Peyer's patch (tissue), 4 donors: ENCODE measurements around the gene CLINT1.

Source experiments
- POLR2A ChIP-seq, 2 donors: fragments of 450-650 bp; IDR thresholded peaks; one replicate each; pipeline ENCODE4 v1.5.1; 2017; ENCODE audit warnings: antibody characterized with exemption in 2 of 2, mild to moderate bottlenecking in 2 of 2, moderate library complexity in 2 of 2
- TF ChIP-seq, protein P1 (sequence below), 6 experiments: fragments of 450-650 bp in 4 of 6; fragments of 200-600 bp in 2 of 6; sonication (generic) in 1 of 6; IDR thresholded peaks; one replicate each; pipeline ENCODE4 v1.5.1; 2017 to 2019; ENCODE audit warnings: antibody characterized with exemption in 6 of 6, mild to moderate bottlenecking in 3 of 6, moderate library complexity in 1 of 6

DNA sequence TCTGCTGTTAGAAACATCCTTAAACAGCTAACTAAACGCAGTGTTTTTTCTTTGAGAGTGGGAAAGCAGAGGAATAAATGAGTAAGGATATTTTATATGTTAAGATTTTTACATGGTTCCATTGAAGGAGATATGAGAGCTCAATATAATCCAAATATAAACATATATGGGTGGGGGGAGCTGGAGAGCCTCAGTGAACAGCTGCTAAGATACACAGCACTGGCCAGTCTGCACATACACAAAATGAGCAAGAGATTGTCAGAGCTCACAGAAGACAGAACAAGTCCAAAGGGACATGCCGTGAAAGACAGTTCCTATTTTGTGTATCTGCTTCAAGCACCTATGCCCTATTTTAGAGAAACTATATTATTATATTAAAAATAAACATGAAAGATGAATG lies 46.9 kb downstream of the CLINT1 start:
- TF ChIP-seq, protein P1, sequence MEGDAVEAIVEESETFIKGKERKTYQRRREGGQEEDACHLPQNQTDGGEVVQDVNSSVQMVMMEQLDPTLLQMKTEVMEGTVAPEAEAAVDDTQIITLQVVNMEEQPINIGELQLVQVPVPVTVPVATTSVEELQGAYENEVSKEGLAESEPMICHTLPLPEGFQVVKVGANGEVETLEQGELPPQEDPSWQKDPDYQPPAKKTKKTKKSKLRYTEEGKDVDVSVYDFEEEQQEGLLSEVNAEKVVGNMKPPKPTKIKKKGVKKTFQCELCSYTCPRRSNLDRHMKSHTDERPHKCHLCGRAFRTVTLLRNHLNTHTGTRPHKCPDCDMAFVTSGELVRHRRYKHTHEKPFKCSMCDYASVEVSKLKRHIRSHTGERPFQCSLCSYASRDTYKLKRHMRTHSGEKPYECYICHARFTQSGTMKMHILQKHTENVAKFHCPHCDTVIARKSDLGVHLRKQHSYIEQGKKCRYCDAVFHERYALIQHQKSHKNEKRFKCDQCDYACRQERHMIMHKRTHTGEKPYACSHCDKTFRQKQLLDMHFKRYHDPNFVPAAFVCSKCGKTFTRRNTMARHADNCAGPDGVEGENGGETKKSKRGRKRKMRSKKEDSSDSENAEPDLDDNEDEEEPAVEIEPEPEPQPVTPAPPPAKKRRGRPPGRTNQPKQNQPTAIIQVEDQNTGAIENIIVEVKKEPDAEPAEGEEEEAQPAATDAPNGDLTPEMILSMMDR (IDR thresholded peaks at IDR 0.05): no peak
- TF ChIP-seq POLR2A (IDR thresholded peaks at IDR 0.05): no peak
